ENCODE data around the gene GFOD2.
A peak's percentile ranks its signal among the peaks of the same experiment; 100 is the strongest.

The GFOD2 gene

DNA sequence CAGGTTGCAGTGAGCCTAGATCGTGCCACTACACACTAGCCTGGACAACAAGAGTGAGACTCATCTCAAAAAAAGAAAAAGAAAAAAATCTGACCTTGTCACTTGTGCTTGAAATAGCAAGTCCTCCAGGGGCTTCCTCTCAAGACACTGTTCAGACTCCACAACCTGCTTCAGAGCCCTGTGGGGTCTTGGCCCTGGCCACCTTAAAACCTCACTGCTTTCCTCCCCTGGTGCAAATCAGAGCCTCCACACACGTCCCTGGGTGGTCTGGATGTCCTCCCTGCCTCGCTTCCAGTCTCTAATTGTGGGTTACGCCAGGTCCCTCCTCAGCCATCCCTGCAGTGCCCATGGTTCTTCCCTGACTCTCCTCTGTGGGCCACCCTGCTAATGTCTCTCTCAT lies 63.8 kb downstream of the GFOD2 start:
- TF ChIP-seq, protein P1, sequence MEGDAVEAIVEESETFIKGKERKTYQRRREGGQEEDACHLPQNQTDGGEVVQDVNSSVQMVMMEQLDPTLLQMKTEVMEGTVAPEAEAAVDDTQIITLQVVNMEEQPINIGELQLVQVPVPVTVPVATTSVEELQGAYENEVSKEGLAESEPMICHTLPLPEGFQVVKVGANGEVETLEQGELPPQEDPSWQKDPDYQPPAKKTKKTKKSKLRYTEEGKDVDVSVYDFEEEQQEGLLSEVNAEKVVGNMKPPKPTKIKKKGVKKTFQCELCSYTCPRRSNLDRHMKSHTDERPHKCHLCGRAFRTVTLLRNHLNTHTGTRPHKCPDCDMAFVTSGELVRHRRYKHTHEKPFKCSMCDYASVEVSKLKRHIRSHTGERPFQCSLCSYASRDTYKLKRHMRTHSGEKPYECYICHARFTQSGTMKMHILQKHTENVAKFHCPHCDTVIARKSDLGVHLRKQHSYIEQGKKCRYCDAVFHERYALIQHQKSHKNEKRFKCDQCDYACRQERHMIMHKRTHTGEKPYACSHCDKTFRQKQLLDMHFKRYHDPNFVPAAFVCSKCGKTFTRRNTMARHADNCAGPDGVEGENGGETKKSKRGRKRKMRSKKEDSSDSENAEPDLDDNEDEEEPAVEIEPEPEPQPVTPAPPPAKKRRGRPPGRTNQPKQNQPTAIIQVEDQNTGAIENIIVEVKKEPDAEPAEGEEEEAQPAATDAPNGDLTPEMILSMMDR (IDR thresholded peaks at IDR 0.05; ENCODE audit: insufficient read depth, low read depth, low read length, missing control alignments): no peak
- no peak overlapping the region for H3K4me3 ChIP-seq (ENCODE audit: low read length)
- no peak for DNase-seq (ENCODE audit: low read depth)

GRCh38 chr16:67654403-67654911 lies 64.7 kb downstream of the GFOD2 start:
- no peak overlapping the region for H3K4me3 ChIP-seq (ENCODE audit: low read length)

GRCh38 chr16:67653789-67654402 lies 65.2 kb downstream of the GFOD2 start:
- no peak for DNase-seq (ENCODE audit: low read depth)
- no peak overlapping the region for H3K4me3 ChIP-seq (ENCODE audit: low read length)
- TF ChIP-seq, protein P1 (IDR thresholded peaks at IDR 0.05; ENCODE audit: insufficient read depth, low read depth, low read length, missing control alignments): no peak

More at GRCh38 chr16:67654403-67654911, 64.7 kb downstream of the GFOD2 start:
- DNase-seq (ENCODE audit: low read depth): no peak
- TF ChIP-seq, protein P1 (IDR thresholded peaks at IDR 0.05; ENCODE audit: insufficient read depth, low read depth, low read length, missing control alignments): no peak

- peak overlapping the region; percentile 8 for H3K4me3 ChIP-seq (ENCODE audit: low read length)
- DNase-seq (ENCODE audit: low read depth): no peak
- TF ChIP-seq, protein P1 (IDR thresholded peaks at IDR 0.05; ENCODE audit: insufficient read depth, low read depth, low read length, missing control alignments): no peak
Observed at GRCh38 chr16:67653128-67653788, 65.9 kb downstream of the GFOD2 start.

DNA sequence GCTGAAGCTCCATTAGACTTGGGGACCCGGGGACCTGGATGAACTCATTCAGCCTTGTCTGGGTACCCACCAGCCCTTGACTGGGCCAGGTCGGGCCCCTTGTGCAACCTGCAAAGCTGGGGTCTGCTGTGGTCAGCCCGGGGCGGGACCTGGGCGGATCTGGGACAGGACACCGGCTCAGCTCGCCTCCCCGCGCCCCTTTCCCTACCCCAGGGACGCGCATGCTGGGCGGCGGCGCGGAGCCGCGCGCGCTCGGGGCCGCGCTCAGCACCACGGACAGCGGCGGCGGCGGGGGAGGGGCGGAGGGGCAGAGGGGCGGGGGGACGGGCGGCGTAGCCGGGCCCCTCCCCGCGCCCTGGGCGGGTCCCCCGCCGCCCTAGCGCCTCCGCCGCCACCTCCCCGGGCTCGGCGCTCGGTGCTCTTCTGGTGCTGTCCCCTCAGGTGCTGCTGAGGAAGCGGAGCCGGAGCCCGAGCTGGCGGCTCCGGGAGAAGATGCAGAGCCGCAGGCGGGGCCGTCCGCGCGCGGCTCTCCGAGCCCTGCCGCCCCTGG lies 66.5 kb downstream of the GFOD2 start:
- TF ChIP-seq, protein P1 (IDR thresholded peaks at IDR 0.05; ENCODE audit: insufficient read depth, low read depth, low read length, missing control alignments): no peak
- DNase-seq (ENCODE audit: low read depth): peak; percentile 49
- H3K4me3 ChIP-seq (ENCODE audit: low read length): no peak overlapping the region

DNA sequence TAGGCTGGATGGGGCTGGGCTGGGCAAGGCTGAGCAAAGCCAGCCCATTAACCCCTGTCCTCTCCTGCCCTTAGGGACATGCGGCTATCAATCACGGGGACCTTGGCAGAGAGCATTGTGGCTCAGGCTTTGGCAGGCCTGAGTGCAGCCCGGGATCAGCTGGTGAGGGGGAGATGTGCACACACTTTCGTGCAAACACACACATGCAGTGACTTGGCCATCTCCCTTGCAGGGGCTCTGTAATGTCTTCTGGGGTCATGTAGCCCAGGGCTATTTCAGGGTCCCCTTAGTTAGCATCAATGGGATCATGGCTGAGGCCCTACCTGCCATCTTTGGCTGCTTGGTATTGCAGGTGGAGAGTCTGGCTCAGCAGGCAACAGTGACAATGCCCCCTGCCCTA lies 67.3 kb downstream of the GFOD2 start:
- no peak overlapping the region for H3K4me3 ChIP-seq (ENCODE audit: low read length)
- TF ChIP-seq, protein P1 (IDR thresholded peaks at IDR 0.05; ENCODE audit: insufficient read depth, low read depth, low read length, missing control alignments): no peak
- DNase-seq (ENCODE audit: low read depth): no peak
